Measurements from ENCODE around the gene TNFRSF8. TPM values are rescaled to one million over a fixed set of nuclear protein-coding genes. Genes with fewer than 3 reads are reported as not detected.
A peak's percentile ranks its signal among the peaks of the same experiment; 100 is the strongest.

TNFRSF8 gene
- total RNA-seq, 1 donor from 2014 or later: 1.2 TPM

GRCh38 chr1:12164210-12164609, 101.1 kb downstream of the TNFRSF8 start:
- ATAC-seq (no peak), DNase-seq (no peak)
- intact Hi-C loops (cut with micrococcal nuclease): no loop called here

- intact Hi-C loops (cut with micrococcal nuclease): no loop called here
- ATAC-seq (no peak), DNase-seq (no peak)
These were observed 102.2 kb downstream of the TNFRSF8 start for GRCh38 chr1:12165342-12165741.

- DNase-seq (peak; percentile 89), ATAC-seq (peak; percentile 68)
- intact Hi-C loops (cut with micrococcal nuclease): no loop called here
These were observed 103.9 kb downstream of the TNFRSF8 start, which contains the start of gene TNFRSF1B for GRCh38 chr1:12166834-12167492. TNFRSF1B (plus strand) TSS chr1:12166991; CDS start chr1:12167092, 101 bp downstream.

GRCh38 chr1:12167493-12168429, 104.7 kb downstream of the TNFRSF8 start:
- intact Hi-C loops (cut with micrococcal nuclease): no loop called here
- ATAC-seq: peak; percentile 13
- no peak for DNase-seq

GRCh38 chr1:12168451-12169160, 105.5 kb downstream of the TNFRSF8 start:
- ATAC-seq (peak; percentile 51), DNase-seq (no peak)
- intact Hi-C loops (cut with micrococcal nuclease): no loop called here

GRCh38 chr1:12169442-12170135, 106.5 kb downstream of the TNFRSF8 start:
- ATAC-seq (no peak), DNase-seq (no peak)
- intact Hi-C loops (cut with micrococcal nuclease): no loop called here

GRCh38 chr1:12170263-12170671, 107.2 kb downstream of the TNFRSF8 start:
- intact Hi-C loops (cut with micrococcal nuclease): no loop called here
- peak; percentile 54 for ATAC-seq
- no peak for DNase-seq

- ATAC-seq (no peak), DNase-seq (no peak)
- intact Hi-C loops (cut with micrococcal nuclease): no loop called here
These were observed 108.3 kb downstream of the TNFRSF8 start for GRCh38 chr1:12171206-12172041.

GRCh38 chr1:12172042-12172851, 109.1 kb downstream of the TNFRSF8 start:
- ATAC-seq (no peak), DNase-seq (no peak)
- intact Hi-C loops (cut with micrococcal nuclease): no loop called here

GRCh38 chr1:12173041-12173509, 110.0 kb downstream of the TNFRSF8 start:
- intact Hi-C loops (cut with micrococcal nuclease): no loop called here
- no peak for DNase-seq
- no peak for ATAC-seq

- intact Hi-C loops (cut with micrococcal nuclease): no loop called here
- ATAC-seq (peak; percentile 12), DNase-seq (no peak)
These were observed 110.6 kb downstream of the TNFRSF8 start for GRCh38 chr1:12173631-12174121.

GRCh38 chr1:12174924-12175810, 112.1 kb downstream of the TNFRSF8 start:
- intact Hi-C loops (cut with micrococcal nuclease): no loop called here
- DNase-seq (peak; percentile 87), ATAC-seq (peak; percentile 61)

GRCh38 chr1:12176298-12177118, 113.4 kb downstream of the TNFRSF8 start:
- ATAC-seq (no peak), DNase-seq (no peak)
- intact Hi-C loops (cut with micrococcal nuclease): no loop called here

- intact Hi-C loops (cut with micrococcal nuclease): no loop called here
- no peak for DNase-seq
- ATAC-seq: no peak
These were observed 114.3 kb downstream of the TNFRSF8 start for GRCh38 chr1:12177156-12177998.

Measured in left ventricle myocardium superior (tissue), 1 donor.